ENCODE results near the gene DAD1. TPM values are rescaled to one million over a fixed set of nuclear protein-coding genes. Genes with fewer than 3 reads are reported as not detected.
"Not testable (repeated sequence)": the region's sequence is repeated elsewhere in the genome, so short reads cannot be mapped to it uniquely, and the experiment has no call there.

The DAD1 gene
- total RNA-seq, 1 donor from 2014 or later = 229 TPM

DNA sequence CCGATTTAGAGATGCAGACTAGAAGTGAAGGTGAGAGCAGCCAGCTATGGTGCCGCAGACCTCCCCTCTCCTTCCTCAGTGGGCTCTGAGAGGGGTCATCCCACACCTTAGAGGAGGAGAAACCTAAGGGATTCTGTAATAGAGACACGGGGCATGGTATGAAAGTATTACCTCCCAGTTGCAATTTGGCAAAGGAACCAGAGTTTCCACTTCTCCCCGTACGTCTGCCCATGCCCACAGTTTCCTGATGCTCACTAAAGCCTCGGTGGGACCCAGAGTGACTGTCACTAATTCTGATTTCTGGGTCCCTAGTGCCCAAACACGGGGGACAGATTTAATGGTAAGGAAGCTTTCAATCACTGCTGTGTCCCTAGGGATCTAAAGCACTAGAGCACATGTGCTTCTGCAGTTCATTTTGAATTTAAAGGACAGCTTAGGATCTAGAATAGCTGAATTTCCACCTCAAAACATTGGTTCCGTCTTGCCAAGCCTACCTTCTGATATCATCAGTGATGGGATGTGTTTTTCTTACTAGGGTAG, 44.1 kb downstream of the DAD1 start:
- Mint-ChIP-seq H3K9me3 (no peaks in the 10 kb centered on the region), H3K27me3 (ENCODE audit: insufficient read depth) (no peaks in the 10 kb centered on the region), H3K36me3 (ENCODE audit: low read depth) (peaks cover 92% of the 10 kb centered on the region), H3K4me1 (ENCODE audit: low read depth) (peaks cover 98% of the 10 kb centered on the region), H3K27ac (peak overlapping the region; percentile 99), H3K4me3 (peak overlapping the region; percentile 79)
- intact Hi-C loops (cut with micrococcal nuclease) = no loop called here
- no peak for DNase-seq (ENCODE audit: low spot score)

DNA sequence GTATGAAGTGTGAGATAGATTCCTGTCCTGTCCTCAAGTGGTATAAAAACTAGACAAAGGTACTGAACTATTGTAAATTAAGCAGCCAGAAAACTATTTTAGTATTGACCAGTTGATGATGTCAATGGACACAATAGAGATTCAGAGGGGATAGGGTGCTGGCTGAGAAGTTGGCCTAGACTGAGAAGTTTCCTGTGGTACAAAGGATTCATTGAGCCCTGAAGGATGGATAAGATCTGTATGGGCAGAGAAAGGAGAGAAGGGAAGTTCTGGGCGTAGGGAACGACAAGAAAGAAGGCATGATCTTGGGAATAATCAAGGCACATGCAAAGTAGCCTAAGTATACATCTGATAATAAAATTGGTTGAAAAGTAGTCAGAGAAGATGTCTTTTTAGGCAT, 44.6 kb downstream of the DAD1 start:
- no peak for DNase-seq (ENCODE audit: low spot score)
- Mint-ChIP-seq H3K9me3 (no peaks in the 10 kb centered on the region), H3K4me1 (ENCODE audit: low read depth) (peaks cover 98% of the 10 kb centered on the region), H3K27me3 (ENCODE audit: insufficient read depth) (no peaks in the 10 kb centered on the region), H3K36me3 (ENCODE audit: low read depth) (peaks cover 93% of the 10 kb centered on the region), H3K4me3 (peak overlapping the region; percentile 79), H3K27ac (peak overlapping the region; percentile 99)
- intact Hi-C loops (cut with micrococcal nuclease) = no loop called here

- H3K9me3 Mint-ChIP-seq; intact Hi-C loops (cut with micrococcal nuclease); DNase-seq (ENCODE audit: low spot score); H3K27me3 Mint-ChIP-seq (ENCODE audit: insufficient read depth): not testable (repeated sequence)
- Mint-ChIP-seq H3K36me3 (ENCODE audit: low read depth) (peaks cover 93% of the 10 kb centered on the region), H3K4me1 (ENCODE audit: low read depth) (peaks cover 98% of the 10 kb centered on the region), H3K27ac (peak overlapping the region; percentile 99), H3K4me3 (peak overlapping the region; percentile 79)
These were observed 45.3 kb downstream of the DAD1 start for GRCh38 chr14:22543570-22544357.

DNA sequence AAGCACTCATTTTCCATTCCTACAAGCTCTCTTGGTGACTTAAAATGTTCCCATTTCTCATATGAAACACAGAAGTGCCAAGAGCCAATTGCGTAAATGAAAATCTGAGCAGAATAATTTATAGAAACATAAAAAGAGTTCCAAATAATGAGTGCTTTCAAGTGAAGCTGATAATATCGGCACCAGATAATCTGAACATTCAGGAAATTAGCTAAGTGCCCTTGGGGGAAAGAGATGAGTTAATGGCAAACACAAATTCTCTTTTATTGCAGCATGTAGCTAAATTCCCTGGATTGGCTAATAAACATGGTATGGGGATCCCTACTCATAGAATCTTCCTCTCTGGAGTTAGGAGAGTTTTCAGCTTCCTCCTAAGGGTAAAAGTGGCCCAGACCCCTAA, 46.7 kb downstream of the DAD1 start:
- Mint-ChIP-seq H3K27ac (peak overlapping the region; percentile 94), H3K36me3 (ENCODE audit: low read depth) (peaks cover 95% of the 10 kb centered on the region), H3K4me3 (peak overlapping the region; percentile 88), H3K9me3 (no peaks in the 10 kb centered on the region), H3K27me3 (ENCODE audit: insufficient read depth) (no peaks in the 10 kb centered on the region), H3K4me1 (ENCODE audit: low read depth) (peaks cover 98% of the 10 kb centered on the region)
- DNase-seq (ENCODE audit: low spot score) = no peak
- intact Hi-C loops (cut with micrococcal nuclease) = no loop called here

GRCh38 chr14:22541721-22542120, 47.3 kb downstream of the DAD1 start:
- Mint-ChIP-seq H3K9me3 (no peaks in the 10 kb centered on the region), H3K27me3 (ENCODE audit: insufficient read depth) (no peaks in the 10 kb centered on the region), H3K36me3 (ENCODE audit: low read depth) (peaks cover 95% of the 10 kb centered on the region), H3K4me1 (ENCODE audit: low read depth) (peaks cover 98% of the 10 kb centered on the region), H3K27ac (peak overlapping the region; percentile 94), H3K4me3 (peak overlapping the region; percentile 88)
- DNase-seq (ENCODE audit: low spot score) = no peak
- intact Hi-C loops (cut with micrococcal nuclease) = loop anchor here (1.0 kb wide), 1 partner anchor 9 kb away; no protein-coding TSS in a partner anchor

GRCh38 chr14:22540811-22541360, 48.1 kb downstream of the DAD1 start:
- Mint-ChIP-seq H3K27me3 (ENCODE audit: insufficient read depth) (no peaks in the 10 kb centered on the region), H3K4me3 (peak overlapping the region; percentile 88), H3K36me3 (ENCODE audit: low read depth) (peaks cover 94% of the 10 kb centered on the region), H3K9me3 (no peaks in the 10 kb centered on the region), H3K4me1 (ENCODE audit: low read depth) (peaks cover 96% of the 10 kb centered on the region), H3K27ac (peak overlapping the region; percentile 94)
- no peak for DNase-seq (ENCODE audit: low spot score)
- intact Hi-C loops (cut with micrococcal nuclease) = loop anchor here (1.0 kb wide), 1 partner anchor 9 kb away; no protein-coding TSS in a partner anchor

GRCh38 chr14:22540293-22540692, 48.7 kb downstream of the DAD1 start:
- Mint-ChIP-seq H3K4me1 (ENCODE audit: low read depth) (peaks cover 93% of the 10 kb centered on the region), H3K27me3 (ENCODE audit: insufficient read depth) (no peaks in the 10 kb centered on the region), H3K36me3 (ENCODE audit: low read depth) (peaks cover 91% of the 10 kb centered on the region), H3K9me3 (no peaks in the 10 kb centered on the region), H3K4me3 (peak overlapping the region; percentile 88), H3K27ac (peak overlapping the region; percentile 94)
- intact Hi-C loops (cut with micrococcal nuclease) = no loop called here
- no peak for DNase-seq (ENCODE audit: low spot score)

DNA sequence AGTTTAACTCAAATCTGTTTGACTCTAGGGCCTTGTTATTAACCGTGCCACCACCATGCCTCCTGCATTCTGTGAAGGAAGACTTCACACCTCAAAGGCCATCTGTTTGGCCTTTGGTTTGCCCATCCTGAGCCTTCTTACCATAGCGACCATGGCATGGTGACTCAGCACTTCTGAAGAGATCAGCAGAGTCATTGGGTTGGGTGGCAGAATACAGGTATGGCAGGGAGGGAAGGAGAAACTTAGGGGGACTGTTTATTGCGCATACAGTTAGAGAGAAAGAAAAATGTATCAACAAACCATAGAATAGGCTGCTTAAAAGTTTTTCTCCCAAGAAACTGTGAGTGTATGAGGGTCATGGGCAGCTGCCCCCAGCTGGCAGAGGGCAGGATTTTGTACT, 49.2 kb downstream of the DAD1 start:
- intact Hi-C loops (cut with micrococcal nuclease) = loop anchor here (5.0 kb wide), 3 partner anchors 418 to 1273 kb away; partner anchors contain the start of gene HNRNPC
- peak overlapping the region; percentile 94 for H3K27ac Mint-ChIP-seq
- H3K36me3 Mint-ChIP-seq (ENCODE audit: low read depth) = peaks cover 91% of the 10 kb centered on the region
- no peak for DNase-seq (ENCODE audit: low spot score)
- H3K27me3 Mint-ChIP-seq (ENCODE audit: insufficient read depth) = no peaks in the 10 kb centered on the region
- peaks cover 93% of the 10 kb centered on the region for H3K4me1 Mint-ChIP-seq (ENCODE audit: low read depth)
- peak overlapping the region; percentile 88 for H3K4me3 Mint-ChIP-seq
- no peaks in the 10 kb centered on the region for H3K9me3 Mint-ChIP-seq

DNA sequence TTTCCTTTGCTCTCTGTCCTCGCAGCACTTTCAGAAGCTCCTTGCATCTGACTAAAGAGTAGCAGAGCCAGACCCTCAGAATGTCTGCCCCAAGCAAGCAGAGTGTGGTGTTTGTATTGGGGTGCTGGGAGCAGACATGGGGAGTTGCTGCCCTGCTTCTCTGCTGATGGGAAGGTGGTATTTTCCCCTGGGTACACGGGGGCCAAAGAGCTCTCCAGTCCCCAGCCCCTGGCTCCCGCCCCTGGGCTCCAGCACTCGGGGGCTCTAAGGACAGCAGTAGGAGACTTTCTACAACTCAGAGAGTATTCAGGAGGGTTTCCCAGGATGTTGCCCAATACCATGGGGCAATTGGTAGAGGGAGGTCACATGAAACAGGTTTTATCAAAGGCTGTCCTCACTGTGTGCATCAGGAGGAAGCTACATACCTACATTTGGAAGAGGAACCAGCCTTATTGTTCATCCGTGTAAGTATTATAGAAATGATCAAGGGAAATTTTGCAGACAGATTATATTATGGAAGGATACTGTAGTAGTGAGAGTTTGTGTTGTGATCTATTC, 50.3 kb downstream of the DAD1 start:
- intact Hi-C loops (cut with micrococcal nuclease) = loop anchor here (5.0 kb wide), 3 partner anchors 416 to 1271 kb away; partner anchors contain the start of gene HNRNPC
- Mint-ChIP-seq H3K9me3 (no peaks in the 10 kb centered on the region), H3K27me3 (ENCODE audit: insufficient read depth) (no peaks in the 10 kb centered on the region), H3K27ac (peak overlapping the region; percentile 94), H3K4me1 (ENCODE audit: low read depth) (peaks cover 93% of the 10 kb centered on the region), H3K4me3 (peak overlapping the region; percentile 88), H3K36me3 (ENCODE audit: low read depth) (peaks cover 90% of the 10 kb centered on the region)
- no peak for DNase-seq (ENCODE audit: low spot score)

GRCh38 chr14:22537436-22538310, 51.4 kb downstream of the DAD1 start:
- H3K27ac Mint-ChIP-seq = peak overlapping the region; percentile 94
- H3K4me3 Mint-ChIP-seq = peak overlapping the region; percentile 88
- peaks cover 95% of the 10 kb centered on the region for H3K4me1 Mint-ChIP-seq (ENCODE audit: low read depth)
- no peaks in the 10 kb centered on the region for H3K9me3 Mint-ChIP-seq
- no peak for DNase-seq (ENCODE audit: low spot score)
- peaks cover 92% of the 10 kb centered on the region for H3K36me3 Mint-ChIP-seq (ENCODE audit: low read depth)
- no peaks in the 10 kb centered on the region for H3K27me3 Mint-ChIP-seq (ENCODE audit: insufficient read depth)
- intact Hi-C loops (cut with micrococcal nuclease) = loop anchor here (1.0 to 5.0 kb wide), 6 partner anchors 13 to 1270 kb away; partner anchors contain the start of gene HNRNPC

- no peaks in the 10 kb centered on the region for H3K9me3 Mint-ChIP-seq
- DNase-seq (ENCODE audit: low spot score) = peak; percentile 80
- intact Hi-C loops (cut with micrococcal nuclease) = loop anchor here (1.0 to 5.0 kb wide), 6 partner anchors 13 to 1270 kb away; partner anchors contain the start of gene HNRNPC
- H3K4me1 Mint-ChIP-seq (ENCODE audit: low read depth) = peaks cover 95% of the 10 kb centered on the region
- peak overlapping the region; percentile 88 for H3K4me3 Mint-ChIP-seq
- H3K27ac Mint-ChIP-seq = peak overlapping the region; percentile 94
- H3K27me3 Mint-ChIP-seq (ENCODE audit: insufficient read depth) = no peaks in the 10 kb centered on the region
- peaks cover 92% of the 10 kb centered on the region for H3K36me3 Mint-ChIP-seq (ENCODE audit: low read depth)
These were observed 52.1 kb downstream of the DAD1 start for GRCh38 chr14:22536853-22537338.

DNA sequence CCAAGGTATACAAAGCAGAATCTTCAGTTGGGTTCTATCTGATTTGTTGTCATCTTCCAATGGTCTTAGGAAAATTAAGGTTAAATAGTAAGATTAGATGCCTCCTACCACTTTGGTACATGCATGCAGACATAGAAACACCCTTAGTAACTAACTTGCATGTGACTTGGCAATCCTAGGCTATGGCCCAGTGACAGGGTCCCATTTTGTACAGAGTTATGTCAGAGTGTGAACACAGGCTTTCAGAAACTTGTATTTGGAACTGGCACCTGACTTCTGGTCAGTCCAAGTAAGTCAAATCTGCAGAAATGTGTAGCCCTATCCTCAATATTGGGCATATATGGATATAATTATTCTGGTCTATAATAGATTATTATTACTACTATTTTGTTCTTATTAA, 53.1 kb downstream of the DAD1 start:
- Mint-ChIP-seq H3K27ac (peak overlapping the region; percentile 65), H3K36me3 (ENCODE audit: low read depth) (peaks cover 92% of the 10 kb centered on the region), H3K27me3 (ENCODE audit: insufficient read depth) (no peaks in the 10 kb centered on the region), H3K9me3 (no peaks in the 10 kb centered on the region), H3K4me3 (peak overlapping the region; percentile 34), H3K4me1 (ENCODE audit: low read depth) (peaks cover 95% of the 10 kb centered on the region)
- no peak for DNase-seq (ENCODE audit: low spot score)
- intact Hi-C loops (cut with micrococcal nuclease) = loop anchor here (1.0 to 5.0 kb wide), 6 partner anchors 10 to 1269 kb away; partner anchors contain the start of gene HNRNPC

All from activated T-helper 1 cell treated with anti-CD3 and anti-CD28 coated beads, Interleukin-12 subunit alpha, Interleukin-12 subunit beta, Interleukin-2, Interleukin-4 antibody, amounts not matched to agents 30 ng/mL and 10 ng/mL and 1 ng/mL, durations not matched to agents 14 hours and 24 hours and 36 hours (primary cell).